HepG2 (cell line): ENCODE measurements around the gene ZNF444. TPM values are rescaled to one million over a fixed set of nuclear protein-coding genes. Genes with fewer than 3 reads are reported as not detected.

Source experiments
- ATF7-NPFF ChIP-seq: sonication (generic); formaldehyde crosslinking; IDR thresholded peaks from 2 replicates; pipeline ENCODE4 v1.8.1; 2023; ENCODE audit warnings: mild to moderate bottlenecking, low read depth, missing genetic modification reagents, moderate library complexity
- CERS6 ChIP-seq: sonication (generic); formaldehyde crosslinking; IDR thresholded peaks from 2 replicates; pipeline ENCODE4 v1.5.0; 2020; ENCODE audit warnings: missing genetic modification reagents
- DDIT3 ChIP-seq: sonication (generic); formaldehyde crosslinking; IDR thresholded peaks from 2 replicates; pipeline ENCODE4 v1.4.0; 2020; ENCODE audit warnings: mild to moderate bottlenecking, missing genetic modification reagents
- E2F5 ChIP-seq: sonication (generic); formaldehyde crosslinking; conservative IDR thresholded peaks from 2 replicates; pipeline ENCODE4 v1.4.0; 2020; ENCODE audit warnings: missing genetic modification reagents
- KLF11 ChIP-seq: IDR thresholded peaks from 2 replicates; pipeline ENCODE4 v1.6.1; 2016; ENCODE audit warnings: missing compliant biosample characterization
- MAFG ChIP-seq: sonication (generic); formaldehyde crosslinking; IDR thresholded peaks from 2 replicates; pipeline ENCODE4 v1.5.1; 2020; ENCODE audit warnings: mild to moderate bottlenecking, missing genetic modification reagents
- MYPOP ChIP-seq: sonication (generic); formaldehyde crosslinking; IDR thresholded peaks from 2 replicates; pipeline ENCODE4 v1.8.1; 2023; ENCODE audit warnings: mild to moderate bottlenecking, moderate library complexity, missing genetic modification reagents
- NFE2L1 ChIP-seq: sonication (generic); formaldehyde crosslinking; IDR thresholded peaks from 2 replicates; pipeline ENCODE4 v1.4.0; 2020; ENCODE audit warnings: missing genetic modification reagents, mild to moderate bottlenecking, borderline replicate concordance
- SP4 ChIP-seq: sonication (generic); formaldehyde crosslinking; IDR thresholded peaks from 2 replicates; pipeline ENCODE4 v1.8.1; 2023; ENCODE audit warnings: mild to moderate bottlenecking, missing genetic modification reagents
- TFDP1 ChIP-seq: IDR thresholded peaks from 2 replicates; pipeline ENCODE4 v1.6.1; 2016; ENCODE audit warnings: missing compliant biosample characterization, missing genetic modification reagents, borderline replicate concordance
- ZFP91 ChIP-seq: sonication (generic); formaldehyde crosslinking; IDR thresholded peaks from 2 replicates; pipeline ENCODE4 v1.9.0; 2022; ENCODE audit warnings: missing genetic modification reagents, mild to moderate bottlenecking, borderline replicate concordance
- ZNF260 ChIP-seq: sonication (generic); formaldehyde crosslinking; IDR thresholded peaks from 2 replicates; pipeline ENCODE4 v1.4.0; 2020; ENCODE audit warnings: missing genetic modification reagents, low read depth, mild to moderate bottlenecking, borderline replicate concordance
- ZNF513 ChIP-seq: sonication (generic); formaldehyde crosslinking; conservative IDR thresholded peaks from 2 replicates; pipeline ENCODE4 v1.5.0; 2020; ENCODE audit warnings: missing genetic modification reagents
- ZSCAN21 ChIP-seq: sonication (generic); formaldehyde crosslinking; IDR thresholded peaks from 2 replicates; pipeline ENCODE4 v1.8.0; 2022; ENCODE audit warnings: mild to moderate bottlenecking, missing genetic modification reagents, moderate library complexity, borderline replicate concordance
- ZSCAN30 ChIP-seq: sonication (generic); formaldehyde crosslinking; IDR thresholded peaks from 2 replicates; pipeline ENCODE4 v1.5.0; 2020; ENCODE audit warnings: mild to moderate bottlenecking, missing genetic modification reagents
- ZXDC ChIP-seq: sonication (generic); formaldehyde crosslinking; IDR thresholded peaks from 2 replicates; pipeline ENCODE4 v1.5.0; 2020; ENCODE audit warnings: mild to moderate bottlenecking, missing genetic modification reagents
- polyA plus RNA-seq, 8 experiments: library from polyadenylated mRNA; depleted of rRNA in 3 of 8; stranded (reverse) in 7 of 8; unstranded in 1 of 8; fragments of >200 nt; fragmentation: Illumina TruSeq in 4 of 8; extraction: Trizol in 4 of 8; gene quantifications; 2 replicates each; pipeline versions ENCODE4 v1.2.1 to v1.2.3, GENCODE V29; 2011 to 2016; ENCODE audit warnings: low read depth in 4 of 8, missing spikeins in 1 of 8, mixed read lengths in 1 of 8; ENCODE audit not compliant: insufficient read depth in 1 of 8
- total RNA-seq, 5 experiments: library from RNA; depleted of rRNA; stranded (reverse); fragments of >200 nt; fragmentation: Illumina TruSeq; extraction: Trizol; gene quantifications; 2 replicates each; pipeline ENCODE4 v1.2.3, GENCODE V29; 2016; ENCODE audit warnings: low read depth in 1 of 5

The ZNF444 gene
- total and polyA plus RNA-seq, 2 of the 13 experiments (the other 11 are each of a cell fraction or from before 2014, with no cell fraction given), result 27.4 to 30.3 TPM

GRCh38 chr19:56121180-56122167, 19.6 kb upstream of the ZNF444 start, which contains the start of gene ZNF787 (continued):
- TF ChIP-seq ZNF513 (no peak), CERS6 (CRISPR knock-in tag) (no peak), NFE2L1 (CRISPR knock-in tag) (no peak), ZFP91 (CRISPR knock-in tag) (peak; percentile 46; the same call in 1 of the 2 replicates), ATF7-NPFF (CRISPR knock-in tag) (no peak), E2F5 (CRISPR knock-in tag) (no peak), ZSCAN21 (CRISPR knock-in tag) (no peak; the same call in 1 of the 2 replicates), KLF11 (no peak), TFDP1 (CRISPR knock-in tag) (no peak; the same call in 1 of the 2 replicates), ZNF260 (CRISPR knock-in tag) (no peak), ZSCAN30 (CRISPR knock-in tag) (no peak; the same call in 1 of the 2 replicates), MYPOP (CRISPR knock-in tag) (no peak), ZXDC (CRISPR knock-in tag) (no peak), MAFG (CRISPR knock-in tag) (no peak), SP4 (CRISPR knock-in tag) (peak; percentile 75; the same call in 1 of the 2 replicates), DDIT3 (no peak)
